ENCODE data around the gene LRP1B. TPM values are rescaled to one million over a fixed set of nuclear protein-coding genes. Genes with fewer than 3 reads are reported as not detected.
"Not testable (repeated sequence)": the region's sequence is repeated elsewhere in the genome, so short reads cannot be mapped to it uniquely, and the experiment has no call there.

LRP1B gene
- polyA plus RNA-seq, 1 of the 3 experiments (the other 2 are of a cell fraction): 0.28 TPM

- H3F3A ChIP-seq (replicated peaks; ENCODE audit: insufficient read depth): no peaks in the 10 kb centered on the region
- no peaks in the 10 kb centered on the region for H3K27me3 ChIP-seq (ENCODE audit: insufficient read depth)
- no peak overlapping the region for H3K4me3 ChIP-seq (ENCODE audit: low read depth in 2 of 2, low read length in 1 of 2)
- H3K4me1 ChIP-seq (ENCODE audit: control insufficient read depth in 1 of 2, insufficient read depth in 2 of 2, low read depth in 1 of 2, low read length in 1 of 2): no peaks in the 10 kb centered on the region
- no peak overlapping the region for H2AFZ ChIP-seq (ENCODE audit: low read depth)
- CTCF ChIA-PET: interaction anchor here (0.6 kb wide), 1 partner anchor 466 kb away, joined by 3 read pairs; no protein-coding TSS in a partner anchor
- H3K4me2 ChIP-seq: no peak overlapping the region
- peak; percentile 57; the same call in 1 of the 2 replicates for TF ChIP-seq PBX3 (IDR thresholded peaks at IDR 0.05)
- peak; percentile 39; the same call in 1 of the 2 replicates for TF ChIP-seq NFIC (IDR thresholded peaks at IDR 0.05; ENCODE audit: borderline replicate concordance)
- peak; percentile 39; the same call in 1 of the 2 replicates for TF ChIP-seq JUND (IDR thresholded peaks at IDR 0.05)
- TF ChIP-seq TEAD4 (IDR thresholded peaks at IDR 0.05; ENCODE audit: borderline replicate concordance, insufficient read depth): 0 out of 2 replicates have a peak, but pooled peaks have one; percentile 16
- TF ChIP-seq TCF12 (IDR thresholded peaks at IDR 0.05): peak; percentile 39; the same call in 1 of the 2 replicates
- TF ChIP-seq TAF1 (IDR thresholded peaks at IDR 0.05; ENCODE audit: borderline replicate concordance, low read depth, low read length): no peak
- 46% methylated on average over 1 of the region's 1 CpG for WGBS (ENCODE audit: low lambda C conversion rate)
- no peak overlapping the region for H3K27ac ChIP-seq (ENCODE audit: low read depth in 2 of 2, low read length in 1 of 2)
- no peaks in the 10 kb centered on the region for H3K9me3 ChIP-seq
- DNase-seq: no peak
- no peaks in the 10 kb centered on the region for H4K20me1 ChIP-seq (ENCODE audit: insufficient read depth)
- no peak overlapping the region for H3K9ac ChIP-seq
- POLR2A ChIA-PET: no interaction called here
- H3K9me2 ChIP-seq: no peaks in the 10 kb centered on the region
- no peaks in the 10 kb centered on the region for H3K79me2 ChIP-seq (ENCODE audit: insufficient read depth)
- H3K36me3 ChIP-seq (replicated peaks in 1 of 2; ENCODE audit: control insufficient read depth in 1 of 2, insufficient read depth in 2 of 2, low read length in 1 of 2): no peaks in the 10 kb centered on the region
Observed at GRCh38 chr2:140344838-140345237, 1786.0 kb downstream of the LRP1B start.

GRCh38 chr2:140344266-140344665, 1786.5 kb downstream of the LRP1B start:
- H3F3A ChIP-seq (replicated peaks; ENCODE audit: insufficient read depth); H3K9me2 ChIP-seq; H3K27ac ChIP-seq (ENCODE audit: low read depth in 2 of 2, low read length in 1 of 2); H3K4me1 ChIP-seq (ENCODE audit: control insufficient read depth in 1 of 2, insufficient read depth in 2 of 2, low read depth in 1 of 2, low read length in 1 of 2); H3K79me2 ChIP-seq (ENCODE audit: insufficient read depth); H3K9ac ChIP-seq; POLR2A ChIA-PET; DNase-seq; H3K9me3 ChIP-seq; H3K4me2 ChIP-seq; H3K36me3 ChIP-seq (replicated peaks in 1 of 2; ENCODE audit: control insufficient read depth in 1 of 2, insufficient read depth in 2 of 2, low read length in 1 of 2); H3K4me3 ChIP-seq (ENCODE audit: low read depth in 2 of 2, low read length in 1 of 2); H2AFZ ChIP-seq (ENCODE audit: low read depth); H4K20me1 ChIP-seq (ENCODE audit: insufficient read depth); H3K27me3 ChIP-seq (ENCODE audit: insufficient read depth): not testable (repeated sequence)
- CTCF ChIA-PET: interaction anchor here (0.6 kb wide), 1 partner anchor 467 kb away, joined by 3 read pairs; no protein-coding TSS in a partner anchor
- 94% methylated on average over 1 of the region's 1 CpG for WGBS (ENCODE audit: low lambda C conversion rate)

- CTCF ChIA-PET: no interaction called here
- Histone ChIP-seq H3F3A (replicated peaks; ENCODE audit: insufficient read depth) (no peaks in the 10 kb centered on the region), H3K9me2 (no peaks in the 10 kb centered on the region), H3K27me3 (ENCODE audit: insufficient read depth) (no peaks in the 10 kb centered on the region), H3K4me3 (ENCODE audit: low read depth in 2 of 2, low read length in 1 of 2) (no peak overlapping the region), H3K4me2 (no peak overlapping the region), H2AFZ (ENCODE audit: low read depth) (no peak overlapping the region), H3K9ac (no peak overlapping the region), H4K20me1 (ENCODE audit: insufficient read depth) (no peaks in the 10 kb centered on the region), H3K27ac (ENCODE audit: low read depth in 2 of 2, low read length in 1 of 2) (no peak overlapping the region), H3K9me3 (no peaks in the 10 kb centered on the region), H3K36me3 (replicated peaks in 1 of 2; ENCODE audit: control insufficient read depth in 1 of 2, insufficient read depth in 2 of 2, low read length in 1 of 2) (no peaks in the 10 kb centered on the region), H3K4me1 (ENCODE audit: control insufficient read depth in 1 of 2, insufficient read depth in 2 of 2, low read depth in 1 of 2, low read length in 1 of 2) (no peaks in the 10 kb centered on the region; a peak in 1 of 4 replicates), H3K79me2 (ENCODE audit: insufficient read depth) (no peaks in the 10 kb centered on the region)
- no peak for DNase-seq
- POLR2A ChIA-PET: no interaction called here
- WGBS (ENCODE audit: low lambda C conversion rate): 61% methylated on average over 1 of the region's 1 CpG
- TF ChIP-seq POLR2AphosphoS5 (IDR thresholded peaks at IDR 0.05; ENCODE audit: low read depth, low read length): no peak
- no peak for TF ChIP-seq IRF3 (IDR thresholded peaks at IDR 0.05; ENCODE audit: low read depth, low read length)
- TF ChIP-seq REST (IDR thresholded peaks at IDR 0.05; ENCODE audit: low read depth, low read length): no peak
- no peak for TF ChIP-seq RAD21 (IDR thresholded peaks at IDR 0.05; ENCODE audit: low read length)
- TF ChIP-seq FOSL2 (IDR thresholded peaks at IDR 0.05; ENCODE audit: borderline replicate concordance, low read depth): no peak
- TF ChIP-seq TAF1 (IDR thresholded peaks at IDR 0.05; ENCODE audit: borderline replicate concordance, low read depth, low read length): no peak
- no peak for TF ChIP-seq USF2 (IDR thresholded peaks at IDR 0.05; ENCODE audit: borderline replicate concordance, low read depth, low read length)
- no peak for TF ChIP-seq EP300 (IDR thresholded peaks at IDR 0.05; ENCODE audit: borderline replicate concordance in 1 of 2, low read depth in 1 of 2, low read length in 1 of 2)
- TF ChIP-seq GABPA (IDR thresholded peaks at IDR 0.05; ENCODE audit: low read depth): no peak
Observed at GRCh38 chr2:140338795-140339194, 1792.0 kb downstream of the LRP1B start.
